K562 (cell line): ENCODE data around the gene COPS8. TPM values are rescaled to one million over a fixed set of nuclear protein-coding genes. Genes with fewer than 3 reads are reported as not detected.

Source experiments
- ATAC-seq: fragments of 200-7000 bp; cut with Tn5 transposase; 3 replicates; pipeline ENCODE4 v1.9.1; 2020; ENCODE audit warnings: moderate library complexity
- BruUV-seq: library from RNA; stranded (reverse); fragments of 400-500 nt; replicated peaks from 2 replicates; lab custom pipeline; 2021; lab: Mats Ljungman, UMichigan
- CTCF ChIA-PET: fragments of 300-600 bp; formaldehyde crosslinking; extraction: SDS; loops from one replicate; lab custom pipeline; 2021; ENCODE audit warnings: low intra/inter-chr PET ratio; lab: Yijun Ruan, JAX
- POLR2A ChIA-PET: fragments of 300-600, 350-650 bp; sonication (Branson Sonifier 250); formaldehyde crosslinking; extraction: SDS; loops from one replicate; lab custom pipeline; 2021; ENCODE audit warnings: antibody characterized with exemption, inconsistent platforms; lab: Yijun Ruan, JAX
- DNase-seq, 4 experiments: peaks; one replicate each; pipeline versions ENCODE4 v3.0.0 to v3.0.0-alpha.2; 2011 to 2018; ENCODE audit warnings: low spot score in 3 of 4, mixed read lengths in 3 of 4; ENCODE audit errors: extremely low read depth in 1 of 4
- FAIRE-seq: peaks from 2 replicates; lab custom pipeline; 2011; peaks lifted over from hg19 to GRCh38; lab: Jason Lieb, UNC
- H2AFZ ChIP-seq: 2 replicates; pipeline ENCODE4 v1.6.0; 2011; ENCODE audit warnings: low read depth, low read length, control low read depth, inconsistent platforms
- H3K27ac ChIP-seq: fragments of 200-600 bp; 3 replicates; pipeline ENCODE4 v1.8.0; 2011; ENCODE audit warnings: low read depth, mild to moderate bottlenecking, control low read depth, inconsistent platforms, low read length, moderate library complexity, mixed read lengths; ENCODE audit errors: extremely low read depth
- H3K27me3 ChIP-seq, 2 experiments: fragments of 300-600 bp in 1 of 2; 2 replicates in 1 of 2; 3 replicates in 1 of 2; pipeline versions ENCODE4 v1.6.0 to v1.8.0; 2011; ENCODE audit warnings: inconsistent platforms in 2 of 2, low read length in 2 of 2, mild to moderate bottlenecking in 1 of 2, mixed read lengths in 1 of 2, moderate library complexity in 1 of 2; ENCODE audit not compliant: control insufficient read depth in 2 of 2, insufficient read depth in 2 of 2
- H3K36me3 ChIP-seq: fragments of 300-600 bp; 3 replicates; pipeline ENCODE4 v1.8.0; 2011; ENCODE audit warnings: mild to moderate bottlenecking, low read length, inconsistent platforms; ENCODE audit not compliant: control insufficient read depth, insufficient read depth
- H3K4me1 ChIP-seq, 2 experiments: fragments of 200-600 bp in 1 of 2; replicated peaks in 1 of 2; 2 replicates in 1 of 2; 3 replicates in 1 of 2; pipeline versions ENCODE4 v1.5.1 to v1.8.0; 2011; ENCODE audit warnings: inconsistent platforms in 2 of 2, low read length in 2 of 2, mild to moderate bottlenecking in 1 of 2, mixed read lengths in 1 of 2, moderate library complexity in 1 of 2; ENCODE audit not compliant: control insufficient read depth in 2 of 2, insufficient read depth in 2 of 2
- H3K4me2 ChIP-seq: 2 replicates; pipeline ENCODE4 v1.6.1; 2011; ENCODE audit warnings: low read length, control low read depth, inconsistent platforms, mixed read lengths; ENCODE audit not compliant: insufficient read depth
- H3K4me3 ChIP-seq: fragments of 200-600 bp; sonication (generic), shearing (Covaris generic); 2 replicates; pipeline ENCODE4 v1.5.1; 2016; ENCODE audit warnings: control low read depth, inconsistent platforms
- H3K79me2 ChIP-seq: fragments of 200-600 bp; 3 replicates; pipeline ENCODE4 v1.8.0; 2011; ENCODE audit warnings: low read length, inconsistent platforms; ENCODE audit not compliant: control insufficient read depth, insufficient read depth
- H3K9ac ChIP-seq, 2 experiments: 2 replicates each; pipeline versions ENCODE4 v1.6.0 to v1.6.1; 2011; ENCODE audit warnings: low read depth in 2 of 2, low read length in 2 of 2, control low read depth in 1 of 2, inconsistent platforms in 1 of 2, mild to moderate bottlenecking in 1 of 2, mixed read lengths in 1 of 2; ENCODE audit not compliant: insufficient read depth in 1 of 2
- H3K9me1 ChIP-seq: one replicate; pipeline ENCODE4 v1.6.0; 2011; ENCODE audit warnings: inconsistent platforms, mild to moderate bottlenecking, low read length, moderate library complexity; ENCODE audit not compliant: control insufficient read depth, insufficient read depth
- H3K9me3 ChIP-seq: replicated peaks from 2 replicates; pipeline ENCODE4 v1.5.1; 2011; ENCODE audit warnings: low read depth, low read length, inconsistent platforms; ENCODE audit not compliant: control insufficient read depth, insufficient read depth
- H4K20me1 ChIP-seq: replicated peaks from 2 replicates; pipeline ENCODE4 v1.6.1; 2011; ENCODE audit warnings: low read length, inconsistent platforms, mixed read lengths; ENCODE audit not compliant: control insufficient read depth, insufficient read depth
- GMEB1 ChIP-seq: fragments of 250-450 bp; sonication (Bioruptor Pico); IDR thresholded peaks from 2 replicates; pipeline ENCODE4 v1.4.0; 2020; ENCODE audit warnings: mild to moderate bottlenecking
- TBP ChIP-seq: optimal IDR thresholded peaks from 2 replicates; pipeline ENCODE3; 2011; ENCODE audit warnings: low read depth, low read length, improper control_type of control experiment
- WGBS: fragments of 100-300 bp; shearing (Covaris generic); methylation state at CpG from one replicate; pipeline ENCODE4 v1.1.6; 2016; ENCODE audit warnings: low coverage, mixed read lengths; ENCODE audit not compliant: insufficient coverage; ENCODE audit errors: missing lambda C conversion rate; 5-methylcytosine and 5-hydroxymethylcytosine counted together
- in situ Hi-C: fragments of 300-500 bp; cut with MboI; formaldehyde crosslinking; loops from 4 replicates; pipeline ENCODE4 v1.15.0; 2018; ENCODE audit warnings: inconsistent platforms, mixed read lengths
- intact Hi-C: fragments of 100-400 bp; cut with micrococcal nuclease; formaldehyde crosslinking; loops from 2 replicates; pipeline ENCODE4 v1.14.2; 2022
- polyA plus RNA-seq, 8 experiments: library from polyadenylated mRNA; depleted of rRNA in 4 of 8; stranded (reverse) in 5 of 8; unstranded in 3 of 8; fragments of >200 nt; fragmentation: Nextera tagmentation in 2 of 8; fragmentation: Illumina TruSeq in 1 of 8; extraction: Ambion mirVana in 2 of 8; extraction: Trizol in 1 of 8; gene quantifications; 2 replicates each; pipeline versions ENCODE4 v1.2.1 to v1.2.3, GENCODE V29; 2011 to 2014; ENCODE audit warnings: inconsistent platforms in 1 of 8, missing spikeins in 1 of 8
- total RNA-seq, 7 experiments: library from RNA; depleted of rRNA in 6 of 7; stranded (reverse); fragments of >200 nt in 6 of 7; fragmentation: Illumina TruSeq in 2 of 7; extraction: Trizol in 2 of 7; gene quantifications; 2 replicates each; pipeline versions ENCODE4 v1.2.1 to v1.2.3, GENCODE V29; 2011 to 2021; ENCODE audit warnings: low replicate concordance in 1 of 7
- TF ChIP-seq, protein P1 (sequence below): fragments of 450-650 bp; conservative IDR thresholded peaks from 2 replicates; pipeline ENCODE4 v1.6.1; 2016; ENCODE audit warnings: missing genetic modification characterization, low read depth, mild to moderate bottlenecking, control low read depth, missing compliant biosample characterization
- TF ChIP-seq, protein P2 (sequence below): fragments of 200-800 bp; sonication (Bioruptor generic); IDR thresholded peaks from 2 replicates; pipeline ENCODE4 v1.6.1; 2017; ENCODE audit warnings: missing genetic modification characterization, missing compliant biosample characterization

Gene COPS8
- total and polyA plus RNA-seq, 9 of the 15 experiments (the other 6 are each of a cell fraction or from before 2014, with no cell fraction given) = 28.2 to 97.3 (median 58.9) TPM

GRCh38 chr2:237120916-237121315 is 35.2 kb downstream of the COPS8 start:
- Histone ChIP-seq H3K27ac (no peak overlapping the region), H3K79me2 (no peaks in the 10 kb centered on the region), H2AFZ (no peak overlapping the region), H3K4me2 (no peak overlapping the region), H3K36me3 (no peaks in the 10 kb centered on the region), H3K4me1 (no peaks in the 10 kb centered on the region), H4K20me1 (no peaks in the 10 kb centered on the region), H3K9ac (no peak overlapping the region), H3K9me1 (no peaks in the 10 kb centered on the region), H3K27me3 (no peaks in the 10 kb centered on the region; a peak in 1 of 5 replicates), H3K4me3 (no peak overlapping the region), H3K9me3 (no peaks in the 10 kb centered on the region)
- intact Hi-C loops = no loop called here
- DNase-seq = no peak
- 8% methylated on average over 4 of the region's 4 CpGs for WGBS
- no peak for FAIRE-seq
- CTCF ChIA-PET = no interaction called here
- no TSS peak for BruUV-seq
- ATAC-seq = no peak
- in situ Hi-C loops = loop anchor here (10.0 kb wide), 1 partner anchor 444 kb away; the partner anchor contains the start of gene PRLH
- TF ChIP-seq GMEB1 = no peak
- TF ChIP-seq TBP = no peak
- TF ChIP-seq, protein P1, sequence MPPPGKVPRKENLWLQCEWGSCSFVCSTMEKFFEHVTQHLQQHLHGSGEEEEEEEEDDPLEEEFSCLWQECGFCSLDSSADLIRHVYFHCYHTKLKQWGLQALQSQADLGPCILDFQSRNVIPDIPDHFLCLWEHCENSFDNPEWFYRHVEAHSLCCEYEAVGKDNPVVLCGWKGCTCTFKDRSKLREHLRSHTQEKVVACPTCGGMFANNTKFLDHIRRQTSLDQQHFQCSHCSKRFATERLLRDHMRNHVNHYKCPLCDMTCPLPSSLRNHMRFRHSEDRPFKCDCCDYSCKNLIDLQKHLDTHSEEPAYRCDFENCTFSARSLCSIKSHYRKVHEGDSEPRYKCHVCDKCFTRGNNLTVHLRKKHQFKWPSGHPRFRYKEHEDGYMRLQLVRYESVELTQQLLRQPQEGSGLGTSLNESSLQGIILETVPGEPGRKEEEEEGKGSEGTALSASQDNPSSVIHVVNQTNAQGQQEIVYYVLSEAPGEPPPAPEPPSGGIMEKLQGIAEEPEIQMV (tag) = no peak
- TF ChIP-seq, protein P2, sequence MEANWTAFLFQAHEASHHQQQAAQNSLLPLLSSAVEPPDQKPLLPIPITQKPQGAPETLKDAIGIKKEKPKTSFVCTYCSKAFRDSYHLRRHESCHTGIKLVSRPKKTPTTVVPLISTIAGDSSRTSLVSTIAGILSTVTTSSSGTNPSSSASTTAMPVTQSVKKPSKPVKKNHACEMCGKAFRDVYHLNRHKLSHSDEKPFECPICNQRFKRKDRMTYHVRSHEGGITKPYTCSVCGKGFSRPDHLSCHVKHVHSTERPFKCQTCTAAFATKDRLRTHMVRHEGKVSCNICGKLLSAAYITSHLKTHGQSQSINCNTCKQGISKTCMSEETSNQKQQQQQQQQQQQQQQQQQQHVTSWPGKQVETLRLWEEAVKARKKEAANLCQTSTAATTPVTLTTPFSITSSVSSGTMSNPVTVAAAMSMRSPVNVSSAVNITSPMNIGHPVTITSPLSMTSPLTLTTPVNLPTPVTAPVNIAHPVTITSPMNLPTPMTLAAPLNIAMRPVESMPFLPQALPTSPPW (CRISPR knock-in tag) = no peak
- POLR2A ChIA-PET = no interaction called here
